ENCODE results near the gene AQP2.

The AQP2 gene

GRCh38 chr12:50004696-50005095 lies 54.2 kb downstream of the AQP2 start:
- no peaks in the 10 kb centered on the region for H3K4me1 ChIP-seq (ENCODE audit: control insufficient read depth in 1 of 2, insufficient read depth in 2 of 2, low read length in 2 of 2)
- H2BK12ac ChIP-seq (ENCODE audit: low read length) = no peak overlapping the region
- H4K91ac ChIP-seq (ENCODE audit: low read depth, low read length) = no peak overlapping the region
- H4K8ac ChIP-seq (ENCODE audit: low read depth, low read length) = no peak overlapping the region
- H3K79me1 ChIP-seq (ENCODE audit: low read length) = no peaks in the 10 kb centered on the region
- no peak overlapping the region for H3K4me3 ChIP-seq (ENCODE audit: low read depth, low read length)
- no peak overlapping the region for H2AK5ac ChIP-seq (ENCODE audit: low read length)
- H3K4ac ChIP-seq (ENCODE audit: low read depth, low read length) = no peak overlapping the region
- H2AFZ ChIP-seq (ENCODE audit: insufficient read depth, low read length, poor library complexity) = no peak overlapping the region
- no peak overlapping the region for H3K4me2 ChIP-seq (ENCODE audit: low read length)
- no peaks in the 10 kb centered on the region for H3K79me2 ChIP-seq (ENCODE audit: control insufficient read depth, insufficient read depth, low read length, poor library complexity)
- no peak overlapping the region for H3K23ac ChIP-seq (ENCODE audit: low read length)
- no peak overlapping the region for H2BK5ac ChIP-seq (ENCODE audit: low read depth, low read length, poor library complexity)
- no peaks in the 10 kb centered on the region for H3K27me3 ChIP-seq (ENCODE audit: insufficient read depth, low read length)
- H2BK120ac ChIP-seq (ENCODE audit: insufficient read depth, low read length, poor library complexity) = no peak overlapping the region
- no peak overlapping the region for H4K12ac ChIP-seq (ENCODE audit: low read depth, low read length)
- no peak overlapping the region for H3K27ac ChIP-seq (ENCODE audit: low read depth, low read length)
- DNase-seq = no peak
- no peaks in the 10 kb centered on the region for H3K9me3 ChIP-seq (ENCODE audit: insufficient read depth, low read depth, low read length)
- no peak overlapping the region for H3K9ac ChIP-seq (ENCODE audit: low read length)
- H3K14ac ChIP-seq (ENCODE audit: low read length) = no peak overlapping the region
- peaks cover 10 to 21% of the 10 kb centered on the region in 2 experiments for H3K36me3 ChIP-seq (ENCODE audit: control insufficient read depth in 1 of 2, insufficient read depth in 2 of 2, low read length in 2 of 2)
- no peak overlapping the region for H3K18ac ChIP-seq (ENCODE audit: low read length)

- Histone ChIP-seq H3K4me2 (ENCODE audit: low read length) (no peak overlapping the region), H3K4me1 (ENCODE audit: control insufficient read depth in 1 of 2, insufficient read depth in 2 of 2, low read length in 2 of 2) (no peaks in the 10 kb centered on the region), H3K27me3 (ENCODE audit: insufficient read depth, low read length) (no peaks in the 10 kb centered on the region), H3K18ac (ENCODE audit: low read length) (no peak overlapping the region), H3K79me1 (ENCODE audit: low read length) (no peaks in the 10 kb centered on the region), H3K9ac (ENCODE audit: low read length) (no peak overlapping the region), H2AK5ac (ENCODE audit: low read length) (no peak overlapping the region), H4K91ac (ENCODE audit: low read depth, low read length) (no peak overlapping the region), H3K27ac (ENCODE audit: low read depth, low read length) (no peak overlapping the region), H4K12ac (ENCODE audit: low read depth, low read length) (no peak overlapping the region), H3K9me3 (ENCODE audit: insufficient read depth, low read depth, low read length) (no peaks in the 10 kb centered on the region), H2AFZ (ENCODE audit: insufficient read depth, low read length, poor library complexity) (no peak overlapping the region), H3K23ac (ENCODE audit: low read length) (no peak overlapping the region), H3K36me3 (ENCODE audit: control insufficient read depth in 1 of 2, insufficient read depth in 2 of 2, low read length in 2 of 2) (peaks cover 9 to 21% of the 10 kb centered on the region in 2 experiments), H4K8ac (ENCODE audit: low read depth, low read length) (no peak overlapping the region), H3K79me2 (ENCODE audit: control insufficient read depth, insufficient read depth, low read length, poor library complexity) (no peaks in the 10 kb centered on the region), H3K4ac (ENCODE audit: low read depth, low read length) (no peak overlapping the region), H2BK120ac (ENCODE audit: insufficient read depth, low read length, poor library complexity) (no peak overlapping the region), H3K4me3 (ENCODE audit: low read depth, low read length) (no peak overlapping the region), H3K14ac (ENCODE audit: low read length) (no peak overlapping the region), H2BK5ac (ENCODE audit: low read depth, low read length, poor library complexity) (no peak overlapping the region), H2BK12ac (ENCODE audit: low read length) (no peak overlapping the region)
- WGBS (ENCODE audit: extremely low coverage, insufficient coverage, insufficient read length) = no CpG with 5 or more reads among the region's 3 CpGs
- DNase-seq = no peak
Measured at GRCh38 chr12:50005175-50005574, 54.6 kb downstream of the AQP2 start.

DNA sequence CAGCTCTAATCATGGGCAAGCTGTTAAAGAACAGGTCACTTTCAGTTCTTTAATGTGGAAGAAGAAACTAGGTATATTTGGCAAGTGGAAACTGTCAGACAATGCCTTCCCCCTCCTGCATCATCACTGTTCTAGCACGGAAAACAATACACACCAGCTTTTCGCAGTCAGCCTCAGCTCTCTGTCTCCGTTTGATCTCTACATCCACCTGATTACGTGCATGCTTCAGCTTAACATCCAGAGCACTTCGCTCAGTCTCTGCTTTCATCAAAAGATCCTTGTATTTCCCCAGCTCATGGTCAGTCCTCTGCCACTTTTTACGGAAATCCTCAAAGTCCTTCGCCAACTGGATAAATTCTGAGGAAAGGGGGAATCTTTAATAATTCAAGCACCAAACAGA lies 55.7 kb downstream of the AQP2 start:
- Histone ChIP-seq H4K91ac (ENCODE audit: low read depth, low read length) (no peak overlapping the region), H3K14ac (ENCODE audit: low read length) (no peak overlapping the region), H2AK5ac (ENCODE audit: low read length) (no peak overlapping the region), H2BK12ac (ENCODE audit: low read length) (no peak overlapping the region), H3K9ac (ENCODE audit: low read length) (no peak overlapping the region), H3K9me3 (ENCODE audit: insufficient read depth, low read depth, low read length) (no peaks in the 10 kb centered on the region), H3K4me2 (ENCODE audit: low read length) (no peak overlapping the region), H4K12ac (ENCODE audit: low read depth, low read length) (no peak overlapping the region), H3K4me3 (ENCODE audit: low read depth, low read length) (no peak overlapping the region), H2BK5ac (ENCODE audit: low read depth, low read length, poor library complexity) (no peak overlapping the region), H3K36me3 (ENCODE audit: control insufficient read depth in 1 of 2, insufficient read depth in 2 of 2, low read length in 2 of 2) (peaks cover 12 to 15% of the 10 kb centered on the region in 2 experiments), H3K4me1 (ENCODE audit: control insufficient read depth in 1 of 2, insufficient read depth in 2 of 2, low read length in 2 of 2) (no peaks in the 10 kb centered on the region), H2BK120ac (ENCODE audit: insufficient read depth, low read length, poor library complexity) (no peak overlapping the region), H3K4ac (ENCODE audit: low read depth, low read length) (no peak overlapping the region), H3K27ac (ENCODE audit: low read depth, low read length) (no peak overlapping the region), H2AFZ (ENCODE audit: insufficient read depth, low read length, poor library complexity) (no peak overlapping the region), H3K79me1 (ENCODE audit: low read length) (no peaks in the 10 kb centered on the region), H3K23ac (ENCODE audit: low read length) (no peak overlapping the region), H3K79me2 (ENCODE audit: control insufficient read depth, insufficient read depth, low read length, poor library complexity) (no peaks in the 10 kb centered on the region), H4K8ac (ENCODE audit: low read depth, low read length) (no peak overlapping the region), H3K27me3 (ENCODE audit: insufficient read depth, low read length) (no peaks in the 10 kb centered on the region), H3K18ac (ENCODE audit: low read length) (no peak overlapping the region)
- no CpG with 5 or more reads among the region's 7 CpGs for WGBS (ENCODE audit: extremely low coverage, insufficient coverage, insufficient read length)
- no peak for DNase-seq

GRCh38 chr12:50006754-50007442 lies 56.4 kb downstream of the AQP2 start:
- no peak overlapping the region for H2BK120ac ChIP-seq (ENCODE audit: insufficient read depth, low read length, poor library complexity)
- no peak overlapping the region for H2BK12ac ChIP-seq (ENCODE audit: low read length)
- no peak overlapping the region for H2AFZ ChIP-seq (ENCODE audit: insufficient read depth, low read length, poor library complexity)
- H3K9ac ChIP-seq (ENCODE audit: low read length) = no peak overlapping the region
- H3K14ac ChIP-seq (ENCODE audit: low read length) = no peak overlapping the region
- H3K18ac ChIP-seq (ENCODE audit: low read length) = no peak overlapping the region
- H4K91ac ChIP-seq (ENCODE audit: low read depth, low read length) = no peak overlapping the region
- no peaks in the 10 kb centered on the region for H3K79me2 ChIP-seq (ENCODE audit: control insufficient read depth, insufficient read depth, low read length, poor library complexity)
- H3K79me1 ChIP-seq (ENCODE audit: low read length) = no peaks in the 10 kb centered on the region
- H3K36me3 ChIP-seq (ENCODE audit: control insufficient read depth in 1 of 2, insufficient read depth in 2 of 2, low read length in 2 of 2) = peaks cover 10 to 12% of the 10 kb centered on the region in 2 experiments
- H3K4me1 ChIP-seq (ENCODE audit: control insufficient read depth in 1 of 2, insufficient read depth in 2 of 2, low read length in 2 of 2) = no peaks in the 10 kb centered on the region
- no peak overlapping the region for H4K8ac ChIP-seq (ENCODE audit: low read depth, low read length)
- no peaks in the 10 kb centered on the region for H3K27me3 ChIP-seq (ENCODE audit: insufficient read depth, low read length)
- H2AK5ac ChIP-seq (ENCODE audit: low read length) = no peak overlapping the region
- no peak overlapping the region for H4K12ac ChIP-seq (ENCODE audit: low read depth, low read length)
- H3K9me3 ChIP-seq (ENCODE audit: insufficient read depth, low read depth, low read length) = no peaks in the 10 kb centered on the region
- no peak overlapping the region for H3K4me2 ChIP-seq (ENCODE audit: low read length)
- WGBS (ENCODE audit: extremely low coverage, insufficient coverage, insufficient read length) = no CpG with 5 or more reads among the region's 1 CpG
- H3K4ac ChIP-seq (ENCODE audit: low read depth, low read length) = no peak overlapping the region
- no peak overlapping the region for H2BK5ac ChIP-seq (ENCODE audit: low read depth, low read length, poor library complexity)
- H3K23ac ChIP-seq (ENCODE audit: low read length) = no peak overlapping the region
- H3K4me3 ChIP-seq (ENCODE audit: low read depth, low read length) = no peak overlapping the region
- H3K27ac ChIP-seq (ENCODE audit: low read depth, low read length) = no peak overlapping the region
- no peak for DNase-seq

Data from trophoblast cell (in vitro differentiated cells and primary cell).